ENCODE measurements around the gene MLF2.

Gene MLF2

GRCh38 chr12:6779708-6780432, 26.9 kb upstream of the MLF2 start (continued):
- TF ChIP-seq, protein P1, sequence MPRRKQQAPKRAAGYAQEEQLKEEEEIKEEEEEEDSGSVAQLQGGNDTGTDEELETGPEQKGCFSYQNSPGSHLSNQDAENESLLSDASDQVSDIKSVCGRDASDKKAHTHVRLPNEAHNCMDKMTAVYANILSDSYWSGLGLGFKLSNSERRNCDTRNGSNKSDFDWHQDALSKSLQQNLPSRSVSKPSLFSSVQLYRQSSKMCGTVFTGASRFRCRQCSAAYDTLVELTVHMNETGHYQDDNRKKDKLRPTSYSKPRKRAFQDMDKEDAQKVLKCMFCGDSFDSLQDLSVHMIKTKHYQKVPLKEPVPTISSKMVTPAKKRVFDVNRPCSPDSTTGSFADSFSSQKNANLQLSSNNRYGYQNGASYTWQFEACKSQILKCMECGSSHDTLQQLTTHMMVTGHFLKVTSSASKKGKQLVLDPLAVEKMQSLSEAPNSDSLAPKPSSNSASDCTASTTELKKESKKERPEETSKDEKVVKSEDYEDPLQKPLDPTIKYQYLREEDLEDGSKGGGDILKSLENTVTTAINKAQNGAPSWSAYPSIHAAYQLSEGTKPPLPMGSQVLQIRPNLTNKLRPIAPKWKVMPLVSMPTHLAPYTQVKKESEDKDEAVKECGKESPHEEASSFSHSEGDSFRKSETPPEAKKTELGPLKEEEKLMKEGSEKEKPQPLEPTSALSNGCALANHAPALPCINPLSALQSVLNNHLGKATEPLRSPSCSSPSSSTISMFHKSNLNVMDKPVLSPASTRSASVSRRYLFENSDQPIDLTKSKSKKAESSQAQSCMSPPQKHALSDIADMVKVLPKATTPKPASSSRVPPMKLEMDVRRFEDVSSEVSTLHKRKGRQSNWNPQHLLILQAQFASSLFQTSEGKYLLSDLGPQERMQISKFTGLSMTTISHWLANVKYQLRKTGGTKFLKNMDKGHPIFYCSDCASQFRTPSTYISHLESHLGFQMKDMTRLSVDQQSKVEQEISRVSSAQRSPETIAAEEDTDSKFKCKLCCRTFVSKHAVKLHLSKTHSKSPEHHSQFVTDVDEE (CRISPR knock-in tag; IDR thresholded peaks at IDR 0.05), result no peak
- no peak for TF ChIP-seq RARB (CRISPR knock-in tag; IDR thresholded peaks at IDR 0.05)

GRCh38 chr12:6778574-6779550, 25.9 kb upstream of the MLF2 start:
- peak; percentile 98 for ATAC-seq

GRCh38 chr12:6778217-6778573, 25.3 kb upstream of the MLF2 start:
- ATAC-seq, result peak; percentile 24
- no peak for TF ChIP-seq CSDC2 (CRISPR knock-in tag; IDR thresholded peaks at IDR 0.05)
- no peak for TF ChIP-seq ARNTL (CRISPR knock-in tag; IDR thresholded peaks at IDR 0.05; ENCODE audit: borderline replicate concordance, low read depth)
- TF ChIP-seq ZFP3 (CRISPR knock-in tag; IDR thresholded peaks at IDR 0.05), result no peak
- TF ChIP-seq GLIS3 (CRISPR knock-in tag; IDR thresholded peaks at IDR 0.05), result no peak
- TF ChIP-seq, protein P2, sequence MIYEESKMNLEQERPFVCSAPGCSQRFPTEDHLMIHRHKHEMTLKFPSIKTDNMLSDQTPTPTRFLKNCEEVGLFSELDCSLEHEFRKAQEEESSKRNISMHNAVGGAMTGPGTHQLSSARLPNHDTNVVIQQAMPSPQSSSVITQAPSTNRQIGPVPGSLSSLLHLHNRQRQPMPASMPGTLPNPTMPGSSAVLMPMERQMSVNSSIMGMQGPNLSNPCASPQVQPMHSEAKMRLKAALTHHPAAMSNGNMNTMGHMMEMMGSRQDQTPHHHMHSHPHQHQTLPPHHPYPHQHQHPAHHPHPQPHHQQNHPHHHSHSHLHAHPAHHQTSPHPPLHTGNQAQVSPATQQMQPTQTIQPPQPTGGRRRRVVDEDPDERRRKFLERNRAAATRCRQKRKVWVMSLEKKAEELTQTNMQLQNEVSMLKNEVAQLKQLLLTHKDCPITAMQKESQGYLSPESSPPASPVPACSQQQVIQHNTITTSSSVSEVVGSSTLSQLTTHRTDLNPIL (CRISPR knock-in tag; IDR thresholded peaks at IDR 0.05; ENCODE audit: low read depth), result no peak
- TF ChIP-seq, protein P1 (CRISPR knock-in tag; IDR thresholded peaks at IDR 0.05), result no peak
- TF ChIP-seq TCF4 (CRISPR knock-in tag; IDR thresholded peaks at IDR 0.05; ENCODE audit: borderline replicate concordance), result no peak
- TF ChIP-seq, protein P3, sequence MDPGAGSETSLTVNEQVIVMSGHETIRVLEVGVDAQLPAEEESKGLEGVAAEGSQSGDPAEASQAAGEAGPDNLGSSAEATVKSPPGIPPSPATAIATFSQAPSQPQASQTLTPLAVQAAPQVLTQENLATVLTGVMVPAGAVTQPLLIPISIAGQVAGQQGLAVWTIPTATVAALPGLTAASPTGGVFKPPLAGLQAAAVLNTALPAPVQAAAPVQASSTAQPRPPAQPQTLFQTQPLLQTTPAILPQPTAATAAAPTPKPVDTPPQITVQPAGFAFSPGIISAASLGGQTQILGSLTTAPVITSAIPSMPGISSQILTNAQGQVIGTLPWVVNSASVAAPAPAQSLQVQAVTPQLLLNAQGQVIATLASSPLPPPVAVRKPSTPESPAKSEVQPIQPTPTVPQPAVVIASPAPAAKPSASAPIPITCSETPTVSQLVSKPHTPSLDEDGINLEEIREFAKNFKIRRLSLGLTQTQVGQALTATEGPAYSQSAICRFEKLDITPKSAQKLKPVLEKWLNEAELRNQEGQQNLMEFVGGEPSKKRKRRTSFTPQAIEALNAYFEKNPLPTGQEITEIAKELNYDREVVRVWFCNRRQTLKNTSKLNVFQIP (CRISPR knock-in tag; IDR thresholded peaks at IDR 0.05; ENCODE audit: borderline replicate concordance, low read depth), result no peak
- no peak for TF ChIP-seq ZFP30 (CRISPR knock-in tag; IDR thresholded peaks at IDR 0.05)
- TF ChIP-seq, protein P4, sequence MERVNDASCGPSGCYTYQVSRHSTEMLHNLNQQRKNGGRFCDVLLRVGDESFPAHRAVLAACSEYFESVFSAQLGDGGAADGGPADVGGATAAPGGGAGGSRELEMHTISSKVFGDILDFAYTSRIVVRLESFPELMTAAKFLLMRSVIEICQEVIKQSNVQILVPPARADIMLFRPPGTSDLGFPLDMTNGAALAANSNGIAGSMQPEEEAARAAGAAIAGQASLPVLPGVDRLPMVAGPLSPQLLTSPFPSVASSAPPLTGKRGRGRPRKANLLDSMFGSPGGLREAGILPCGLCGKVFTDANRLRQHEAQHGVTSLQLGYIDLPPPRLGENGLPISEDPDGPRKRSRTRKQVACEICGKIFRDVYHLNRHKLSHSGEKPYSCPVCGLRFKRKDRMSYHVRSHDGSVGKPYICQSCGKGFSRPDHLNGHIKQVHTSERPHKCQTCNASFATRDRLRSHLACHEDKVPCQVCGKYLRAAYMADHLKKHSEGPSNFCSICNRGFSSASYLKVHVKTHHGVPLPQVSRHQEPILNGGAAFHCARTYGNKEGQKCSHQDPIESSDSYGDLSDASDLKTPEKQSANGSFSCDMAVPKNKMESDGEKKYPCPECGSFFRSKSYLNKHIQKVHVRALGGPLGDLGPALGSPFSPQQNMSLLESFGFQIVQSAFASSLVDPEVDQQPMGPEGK (CRISPR knock-in tag; IDR thresholded peaks at IDR 0.05; ENCODE audit: borderline replicate concordance), result no peak
- no peak for TF ChIP-seq SNAI2 (CRISPR knock-in tag; IDR thresholded peaks at IDR 0.05)
- no peak for TF ChIP-seq PPARA (CRISPR knock-in tag; IDR thresholded peaks at IDR 0.05; ENCODE audit: borderline replicate concordance)
- TF ChIP-seq ZNF70 (CRISPR knock-in tag; IDR thresholded peaks at IDR 0.05), result no peak

More at GRCh38 chr12:6778574-6779550, 25.9 kb upstream of the MLF2 start:
- TF ChIP-seq ZNF565 (CRISPR knock-in tag; conservative IDR thresholded peaks at IDR 0.05; ENCODE audit: low read depth) (no peak), ISL1 (CRISPR knock-in tag; IDR thresholded peaks at IDR 0.05) (no peak), RARB (CRISPR knock-in tag; IDR thresholded peaks at IDR 0.05) (no peak), ZFP3 (CRISPR knock-in tag; IDR thresholded peaks at IDR 0.05) (no peak), GLIS3 (CRISPR knock-in tag; IDR thresholded peaks at IDR 0.05) (no peak), ESRRG (CRISPR knock-in tag; IDR thresholded peaks at IDR 0.05) (no peak), ARNTL (CRISPR knock-in tag; IDR thresholded peaks at IDR 0.05; ENCODE audit: borderline replicate concordance, low read depth) (peak; percentile 90), TCF4 (CRISPR knock-in tag; IDR thresholded peaks at IDR 0.05; ENCODE audit: borderline replicate concordance) (peak; percentile 23; the same call in 1 of the 2 replicates)
- TF ChIP-seq, protein P1 (CRISPR knock-in tag; IDR thresholded peaks at IDR 0.05), result no peak; the same call in 1 of the 2 replicates
- TF ChIP-seq, protein P2 (CRISPR knock-in tag; IDR thresholded peaks at IDR 0.05; ENCODE audit: low read depth), result no peak
